HG02973 (cell line): Measurements from ENCODE around the gene JAK1.

Experiments
- ATAC-seq: cut with Tn5 transposase; IDR thresholded peaks from one replicate; pipeline ENCODE4 v1.9.1; 2021; ENCODE audit warnings: moderate library complexity; ENCODE audit not compliant: unreplicated experiment

JAK1 gene

DNA sequence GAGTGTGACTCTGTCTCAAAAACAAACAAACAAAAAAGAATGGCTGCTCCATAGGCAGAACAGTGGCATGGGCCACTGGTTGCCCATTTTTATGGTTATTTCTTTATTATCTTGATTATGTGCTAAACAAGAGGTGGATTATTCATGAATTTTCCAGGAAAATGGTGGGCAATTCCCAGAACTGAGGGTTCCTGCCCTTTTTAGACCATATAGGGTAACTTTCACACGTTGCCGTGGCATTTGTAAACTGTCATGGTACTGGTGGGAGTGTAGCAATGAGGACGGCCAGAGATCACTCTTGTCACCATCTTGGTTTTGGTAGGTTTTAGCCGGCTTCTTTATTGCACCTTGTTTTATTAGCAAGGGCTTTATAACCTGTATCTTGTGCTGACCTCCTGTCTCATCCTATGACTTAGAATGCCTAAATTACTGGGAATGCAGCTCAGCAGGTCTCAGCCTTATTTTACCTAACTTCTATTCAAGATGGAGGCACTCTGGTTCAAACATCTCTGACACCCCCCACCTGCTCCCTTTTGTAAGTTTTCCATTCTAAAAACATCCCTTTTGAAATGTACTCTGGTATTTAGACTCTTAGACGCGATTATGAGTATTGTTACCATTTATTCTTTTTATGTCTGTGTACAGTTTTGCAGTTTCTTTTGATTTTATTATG, 164.4 kb downstream of the JAK1 start:
- no peak for ATAC-seq

DNA sequence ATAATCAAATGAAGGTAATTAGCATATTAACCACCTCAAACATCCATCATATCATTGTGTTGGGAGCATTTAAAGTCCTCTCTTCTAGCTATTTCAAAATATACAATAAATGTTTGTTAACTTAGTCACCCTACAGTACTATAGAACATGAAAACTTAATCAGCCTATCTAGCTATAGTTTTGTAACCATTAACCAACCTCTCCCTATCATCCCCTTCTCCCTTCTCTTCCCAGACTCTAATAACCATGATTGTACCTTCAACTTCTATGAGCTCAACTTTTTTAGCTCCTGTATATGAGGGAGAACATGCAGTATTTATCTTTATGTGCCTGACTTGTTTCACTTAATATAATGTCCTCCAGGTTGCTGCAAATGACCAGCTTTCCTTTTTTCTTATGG, 167.5 kb downstream of the JAK1 start:
- no peak for ATAC-seq

DNA sequence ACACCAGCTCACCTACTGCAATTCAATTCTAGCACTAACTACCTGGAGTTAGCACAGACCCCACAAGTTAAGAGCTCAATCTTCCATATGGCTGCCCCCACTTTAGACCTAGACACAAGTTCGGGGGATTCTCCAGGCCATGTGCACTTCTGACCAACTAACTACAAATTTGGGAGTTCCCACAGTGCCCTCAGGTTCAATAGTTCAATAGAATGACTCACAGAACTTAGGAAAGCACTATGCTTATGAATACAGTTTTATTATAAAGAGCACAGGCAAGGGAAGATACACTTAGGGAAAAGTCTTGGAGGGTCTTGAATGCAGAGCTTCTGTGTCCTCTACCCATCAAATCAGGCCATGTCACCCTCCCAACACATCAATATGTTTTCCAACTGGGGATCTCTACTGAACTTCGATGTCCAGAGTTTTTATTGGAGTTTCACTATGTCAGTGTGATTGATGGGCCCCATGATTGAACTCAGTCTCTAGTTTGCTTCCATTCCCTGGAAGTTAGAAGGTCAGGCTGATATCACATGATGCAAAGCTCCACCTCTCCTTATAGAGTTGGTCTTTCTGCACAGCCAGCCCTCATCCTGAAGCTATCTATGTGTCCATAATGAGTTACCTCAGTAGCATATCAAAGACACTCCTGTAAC, 175.4 kb downstream of the JAK1 start:
- no peak for ATAC-seq
